HepG2 (cell line): ENCODE data around the gene CBFA2T2.

Experiments
- CCAR2 ChIP-seq: fragments of 200-400 bp; formaldehyde crosslinking; optimal IDR thresholded peaks from 2 replicates; pipeline ENCODE3; 2018; ENCODE audit warnings: low read depth, mild to moderate bottlenecking, low read length, moderate library complexity
- CTCF ChIP-seq: sonication (generic); formaldehyde crosslinking; IDR thresholded peaks from 2 replicates; pipeline ENCODE4 v1.5.0; 2020; ENCODE audit warnings: mild to moderate bottlenecking, missing genetic modification reagents, moderate library complexity
- GMEB1 ChIP-seq: sonication (generic); formaldehyde crosslinking; IDR thresholded peaks from 2 replicates; pipeline ENCODE4 v1.5.1; 2020; ENCODE audit warnings: missing genetic modification reagents, mild to moderate bottlenecking, borderline replicate concordance
- HMGXB4 ChIP-seq, 2 experiments: sonication (generic) in 1 of 2; formaldehyde crosslinking in 1 of 2; IDR thresholded peaks; 2 replicates each; pipeline versions ENCODE4 v1.4.0 to v1.6.1; 2018 to 2020; ENCODE audit warnings: missing genetic modification reagents in 2 of 2, borderline replicate concordance in 1 of 2, low read depth in 1 of 2, mild to moderate bottlenecking in 1 of 2, missing biosample characterization in 1 of 2
- POLR2A ChIP-seq, 2 experiments: IDR thresholded peaks; 2 replicates each; pipeline ENCODE4 v1.6.1; 2011; ENCODE audit warnings: low read depth in 2 of 2, low read length in 2 of 2, mild to moderate bottlenecking in 1 of 2, moderate library complexity in 1 of 2; ENCODE audit not compliant: insufficient read depth in 1 of 2
- REL ChIP-seq: sonication (generic); formaldehyde crosslinking; conservative IDR thresholded peaks from 2 replicates; pipeline ENCODE4 v1.8.0; 2022; ENCODE audit warnings: mild to moderate bottlenecking, missing genetic modification reagents, moderate library complexity
- ZNF281 ChIP-seq: sonication (generic); formaldehyde crosslinking; IDR thresholded peaks from 2 replicates; pipeline ENCODE4 v1.4.0; 2020; ENCODE audit warnings: missing genetic modification reagents, borderline replicate concordance

- no peak for TF ChIP-seq CCAR2
- TF ChIP-seq ZNF281 (CRISPR knock-in tag) = no peak
- no peak for TF ChIP-seq CTCF (CRISPR knock-in tag)
- TF ChIP-seq REL = no peak
- no peak for TF ChIP-seq GMEB1 (CRISPR knock-in tag)
- TF ChIP-seq HMGXB4 (CRISPR knock-in tag; IDR thresholded peaks at IDR 0.05; ENCODE audit: borderline replicate concordance in 1 of 2, low read depth in 1 of 2) = no peak
- no peak for TF ChIP-seq POLR2A (IDR thresholded peaks at IDR 0.05; ENCODE audit: insufficient read depth in 1 of 2, low read depth in 2 of 2, low read length in 2 of 2)
Measured at GRCh38 chr20:33606118-33606771, 116.3 kb downstream of the CBFA2T2 start.
